Type B pancreatic cell (in vitro differentiated cells): ENCODE data around the gene TBX15. TPM values are rescaled to one million over a fixed set of nuclear protein-coding genes. Genes with fewer than 3 reads are reported as not detected.

ENCODE experiments used
- DNase-seq: peaks from one replicate; pipeline ENCODE4 v3.0.0; 2021; ENCODE audit warnings: mixed read lengths; ENCODE audit not compliant: unreplicated experiment; ENCODE audit errors: extremely low spot score
- H3K27ac Mint-ChIP-seq: 2 replicates; pipeline ENCODE4 v1.8.0; 2021; ENCODE audit warnings: mild to moderate bottlenecking, mixed read lengths
- H3K27me3 Mint-ChIP-seq: 2 replicates; pipeline ENCODE4 v1.8.0; 2021; ENCODE audit warnings: mixed read lengths
- H3K36me3 Mint-ChIP-seq: 2 replicates; pipeline ENCODE4 v1.8.0; 2021; ENCODE audit warnings: mixed read lengths
- H3K4me1 Mint-ChIP-seq: one replicate; pipeline ENCODE4 v1.8.0; 2021; ENCODE audit warnings: mixed read lengths; ENCODE audit not compliant: unreplicated experiment
- H3K4me3 Mint-ChIP-seq: 2 replicates; pipeline ENCODE4 v1.8.0; 2021; ENCODE audit warnings: mild to moderate bottlenecking, mixed read lengths
- H3K9me3 Mint-ChIP-seq: 2 replicates; pipeline ENCODE4 v1.8.0; 2021; ENCODE audit warnings: mixed read lengths
- CTCF ChIP-seq: fragments of 200-600 bp; sonication (generic); conservative IDR thresholded peaks from 2 replicates; pipeline ENCODE4 v1.5.0; 2021; ENCODE audit warnings: antibody characterized with exemption, mild to moderate bottlenecking
- total RNA-seq: library from RNA; stranded (reverse); gene quantifications from 2 replicates; pipeline ENCODE4 v1.2.1, GENCODE V29; 2021; ENCODE audit warnings: low replicate concordance

Gene TBX15
- total RNA-seq, 1 donor from 2014 or later: 8.5 TPM

GRCh38 chr1:118925651-118926050 is 62.5 kb downstream of the TBX15 start:
- H3K36me3 Mint-ChIP-seq: no peaks in the 10 kb centered on the region
- no peak for DNase-seq
- no peaks in the 10 kb centered on the region for H3K9me3 Mint-ChIP-seq
- peaks cover 15% of the 10 kb centered on the region for H3K4me1 Mint-ChIP-seq
- H3K27ac Mint-ChIP-seq: no peak overlapping the region
- no peak for TF ChIP-seq CTCF
- no peak overlapping the region for H3K4me3 Mint-ChIP-seq
- peaks cover 15% of the 10 kb centered on the region for H3K27me3 Mint-ChIP-seq

- DNase-seq: no peak
- Mint-ChIP-seq H3K27me3 (peaks cover 20% of the 10 kb centered on the region), H3K9me3 (no peaks in the 10 kb centered on the region), H3K36me3 (no peaks in the 10 kb centered on the region), H3K27ac (no peak overlapping the region), H3K4me3 (no peak overlapping the region), H3K4me1 (peaks cover 15% of the 10 kb centered on the region)
- TF ChIP-seq CTCF: no peak
These were observed 64.8 kb downstream of the TBX15 start for GRCh38 chr1:118923319-118923718.

- Mint-ChIP-seq H3K9me3 (no peaks in the 10 kb centered on the region), H3K27ac (no peak overlapping the region), H3K4me1 (peaks cover 15% of the 10 kb centered on the region), H3K4me3 (no peak overlapping the region), H3K36me3 (no peaks in the 10 kb centered on the region), H3K27me3 (peaks cover 20% of the 10 kb centered on the region)
- TF ChIP-seq CTCF: no peak
- DNase-seq: no peak
These were observed 66.1 kb downstream of the TBX15 start for GRCh38 chr1:118921994-118922393.

GRCh38 chr1:118920124-118920717 is 67.9 kb downstream of the TBX15 start:
- no peak for TF ChIP-seq CTCF
- Mint-ChIP-seq H3K4me1 (peaks cover 13% of the 10 kb centered on the region), H3K9me3 (no peaks in the 10 kb centered on the region), H3K36me3 (no peaks in the 10 kb centered on the region), H3K27me3 (peaks cover 20% of the 10 kb centered on the region), H3K4me3 (no peak overlapping the region), H3K27ac (no peak overlapping the region)
- no peak for DNase-seq

- no peak for TF ChIP-seq CTCF
- no peaks in the 10 kb centered on the region for H3K4me1 Mint-ChIP-seq
These were observed 69.2 kb downstream of the TBX15 start for GRCh38 chr1:118918940-118919259.

More at GRCh38 chr1:118918940-118919259, 69.2 kb downstream of the TBX15 start:
- no peak overlapping the region for H3K27ac Mint-ChIP-seq
- no peaks in the 10 kb centered on the region for H3K36me3 Mint-ChIP-seq
- peaks cover 15% of the 10 kb centered on the region for H3K27me3 Mint-ChIP-seq
- H3K4me3 Mint-ChIP-seq: no peak overlapping the region
- no peak for DNase-seq
- H3K9me3 Mint-ChIP-seq: no peaks in the 10 kb centered on the region
